ENCODE results near the gene CAMSAP1.

CAMSAP1 gene

GRCh38 chr9:135857843-135858242 lies 49.5 kb downstream of the CAMSAP1 start:
- Mint-ChIP-seq H3K36me3 (ENCODE audit: insufficient read depth) (peaks cover 14% of the 10 kb centered on the region), H3K27ac (peak overlapping the region in 1 of 2 donors; percentile 58), H3K9me3 (no peaks in the 10 kb centered on the region), H3K4me1 (ENCODE audit: low read depth in 2 of 2) (peaks cover 0 to 20% of the 10 kb centered on the region in 2 donors), H3K4me3 (no peak overlapping the region), H3K27me3 (no peaks in the 10 kb centered on the region)
- no peak for ATAC-seq (replicated peaks)
- DNase-seq = no peak

GRCh38 chr9:135857371-135857786 lies 50.0 kb downstream of the CAMSAP1 start:
- no peak for ATAC-seq (replicated peaks)

DNA sequence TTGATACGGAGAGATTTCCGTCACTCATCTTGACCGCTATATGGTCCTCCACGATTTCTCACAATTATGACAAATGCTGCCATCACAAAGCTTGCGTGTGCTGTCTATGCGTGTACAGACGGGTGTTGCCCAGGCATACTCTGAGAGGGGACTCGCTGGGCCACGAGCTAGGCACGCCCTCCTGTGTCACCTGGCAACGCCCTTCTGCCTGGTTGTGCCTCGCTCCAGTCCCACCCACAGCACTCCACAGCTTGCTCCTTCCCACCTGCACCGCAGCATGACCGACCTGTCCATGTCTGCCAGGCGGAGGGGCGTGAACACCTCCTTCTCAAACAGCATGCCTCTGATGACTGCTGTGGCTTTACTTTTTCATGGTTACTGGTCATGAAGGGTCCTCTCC lies 55.6 kb downstream of the CAMSAP1 start:
- H3K4me3 Mint-ChIP-seq = no peak overlapping the region
- no peaks in the 10 kb centered on the region for H3K27me3 Mint-ChIP-seq
- peaks cover 19% of the 10 kb centered on the region for H3K36me3 Mint-ChIP-seq (ENCODE audit: insufficient read depth)
- ATAC-seq (replicated peaks) (no peak), DNase-seq (no peak)
- H3K9me3 Mint-ChIP-seq = no peaks in the 10 kb centered on the region
- H3K27ac Mint-ChIP-seq = peak overlapping the region; percentile 4 to 16
- peaks cover 1 to 2% of the 10 kb centered on the region in 2 donors for H3K4me1 Mint-ChIP-seq (ENCODE audit: low read depth in 2 of 2)

More at GRCh38 chr9:135857371-135857786, 50.0 kb downstream of the CAMSAP1 start:
- Mint-ChIP-seq H3K4me3 (no peak overlapping the region), H3K27ac (peak overlapping the region in 1 of 2 donors; percentile 47), H3K4me1 (ENCODE audit: low read depth in 2 of 2) (peaks cover 0 to 16% of the 10 kb centered on the region in 2 donors), H3K36me3 (ENCODE audit: insufficient read depth) (peaks cover 14% of the 10 kb centered on the region), H3K9me3 (no peaks in the 10 kb centered on the region), H3K27me3 (no peaks in the 10 kb centered on the region)
- no peak for DNase-seq

DNA sequence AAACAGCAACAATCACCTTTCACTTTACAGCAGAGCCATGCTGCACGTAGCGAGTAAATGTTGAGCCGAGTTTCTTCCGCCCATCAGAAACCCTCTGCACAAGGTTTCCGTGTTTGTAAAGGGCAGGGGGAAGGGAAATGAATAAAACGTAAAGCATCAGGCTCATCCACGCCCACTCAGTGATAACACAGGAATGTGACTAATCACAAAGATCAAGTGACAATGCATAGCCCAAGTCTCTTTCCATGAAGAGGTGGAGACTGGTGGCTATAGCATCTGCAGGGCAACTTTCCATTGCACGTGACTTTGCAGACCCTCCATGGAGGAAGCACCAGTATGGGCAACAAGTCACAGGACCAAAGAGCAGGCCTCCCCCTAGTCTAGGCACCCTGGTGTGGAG lies 56.6 kb downstream of the CAMSAP1 start:
- Mint-ChIP-seq H3K36me3 (ENCODE audit: insufficient read depth) (peaks cover 18% of the 10 kb centered on the region), H3K4me3 (no peak overlapping the region), H3K27ac (no peak overlapping the region), H3K4me1 (ENCODE audit: low read depth in 2 of 2) (peaks cover 0 to 3% of the 10 kb centered on the region in 2 donors), H3K27me3 (no peaks in the 10 kb centered on the region), H3K9me3 (no peaks in the 10 kb centered on the region)
- no peak for DNase-seq
- no peak for ATAC-seq (replicated peaks)

DNA sequence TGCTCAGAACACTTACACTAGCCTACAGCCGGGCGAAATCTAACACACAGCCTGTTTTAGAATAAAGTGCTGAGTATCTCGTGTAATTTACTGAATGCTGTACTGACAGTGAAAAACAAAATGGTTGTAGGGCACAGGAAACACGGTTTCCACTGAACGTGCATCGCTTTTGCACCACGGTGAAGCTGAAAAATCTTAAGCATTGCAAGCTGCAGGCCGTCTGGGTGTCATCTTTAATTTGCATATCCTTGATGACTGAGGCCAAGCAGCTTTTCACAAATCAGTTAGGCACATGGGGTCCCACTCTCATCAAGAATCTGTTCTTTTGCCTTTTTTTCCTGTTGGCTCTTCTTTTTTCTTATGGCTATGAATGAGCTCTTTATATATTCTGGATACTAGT lies 58.2 kb downstream of the CAMSAP1 start:
- Mint-ChIP-seq H3K27me3 (no peaks in the 10 kb centered on the region), H3K36me3 (ENCODE audit: insufficient read depth) (peaks cover 13% of the 10 kb centered on the region), H3K27ac (no peak overlapping the region), H3K4me3 (no peak overlapping the region), H3K9me3 (peaks cover 0 to 7% of the 10 kb centered on the region in 2 donors), H3K4me1 (ENCODE audit: low read depth in 2 of 2) (peaks cover 0 to 3% of the 10 kb centered on the region in 2 donors)
- ATAC-seq (replicated peaks) = no peak
- DNase-seq = no peak

DNA sequence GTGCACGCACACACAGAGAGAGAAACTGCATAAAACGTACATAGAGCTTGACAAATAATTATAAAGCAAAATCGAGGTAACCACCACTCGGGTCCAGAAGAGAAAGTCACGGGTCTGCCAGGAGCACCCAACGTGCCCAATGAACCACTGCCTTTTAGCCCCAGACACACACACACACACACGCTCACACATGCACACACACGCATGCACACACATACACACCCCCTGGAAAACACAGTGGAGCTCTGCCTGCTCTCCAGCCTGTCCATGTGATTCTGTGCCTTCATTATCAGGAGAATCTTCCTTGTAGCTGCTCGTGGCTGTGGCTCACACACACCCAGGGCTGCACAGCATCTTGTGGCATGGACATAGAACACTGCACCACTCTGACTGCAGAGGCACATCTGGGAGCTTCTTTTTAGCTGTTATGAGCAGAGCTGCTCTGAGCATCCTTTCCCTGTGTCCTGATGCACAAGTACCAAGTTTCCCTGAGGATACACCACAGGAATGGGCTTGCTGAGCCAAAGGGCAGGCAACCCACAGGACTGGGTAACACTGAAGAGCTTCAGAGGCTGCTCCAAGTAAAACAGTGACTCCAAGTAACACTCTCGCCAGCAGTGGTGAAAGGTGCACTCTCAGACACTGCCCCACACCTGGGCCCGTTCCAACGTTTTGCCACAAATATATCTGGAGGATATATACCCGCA lies 58.9 kb downstream of the CAMSAP1 start:
- Mint-ChIP-seq H3K27me3 (no peaks in the 10 kb centered on the region), H3K4me3 (no peak overlapping the region), H3K4me1 (ENCODE audit: low read depth in 2 of 2) (peaks cover 0 to 3% of the 10 kb centered on the region in 2 donors), H3K9me3 (peaks cover 2 to 13% of the 10 kb centered on the region in 2 donors), H3K36me3 (ENCODE audit: insufficient read depth) (peaks cover 13% of the 10 kb centered on the region), H3K27ac (peak overlapping the region; percentile 49 to 70)
- DNase-seq (no peak), ATAC-seq (replicated peaks) (no peak)

DNA sequence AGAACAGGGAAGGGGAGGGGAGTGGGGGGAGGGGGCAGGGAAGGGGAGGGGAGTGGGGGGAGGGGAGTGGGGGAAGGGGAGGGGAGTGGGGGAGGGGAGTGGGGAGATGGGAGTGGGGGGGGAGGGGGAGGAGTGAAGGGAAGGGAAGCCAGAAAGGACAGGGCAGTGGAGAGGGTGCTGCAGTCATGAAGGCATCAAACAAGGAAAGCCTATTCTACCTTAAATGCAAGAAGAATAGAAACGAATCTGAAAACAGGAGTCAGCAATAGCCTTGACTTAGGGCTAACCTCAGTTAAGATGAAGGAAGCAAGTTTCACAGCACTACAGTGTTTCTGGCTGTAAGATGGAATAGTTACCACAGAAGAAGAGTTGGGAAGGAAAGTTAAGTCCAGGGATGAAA lies 59.5 kb downstream of the CAMSAP1 start:
- no peaks in the 10 kb centered on the region for H3K27me3 Mint-ChIP-seq
- peaks cover 0 to 3% of the 10 kb centered on the region in 2 donors for H3K4me1 Mint-ChIP-seq (ENCODE audit: low read depth in 2 of 2)
- peaks cover 2 to 13% of the 10 kb centered on the region in 2 donors for H3K9me3 Mint-ChIP-seq
- ATAC-seq (replicated peaks) = no peak
- H3K36me3 Mint-ChIP-seq (ENCODE audit: insufficient read depth) = peaks cover 13% of the 10 kb centered on the region
- DNase-seq = no peak
- no peak overlapping the region for H3K4me3 Mint-ChIP-seq
- peak overlapping the region in 1 of 2 donors; percentile 49 for H3K27ac Mint-ChIP-seq

- ATAC-seq (replicated peaks) (no peak), DNase-seq (no peak)
- Mint-ChIP-seq H3K27me3 (no peaks in the 10 kb centered on the region), H3K36me3 (ENCODE audit: insufficient read depth) (no peaks in the 10 kb centered on the region), H3K4me3 (no peak overlapping the region), H3K4me1 (ENCODE audit: low read depth in 2 of 2) (peaks cover 4 to 5% of the 10 kb centered on the region in 2 donors), H3K9me3 (peaks cover 2 to 13% of the 10 kb centered on the region in 2 donors), H3K27ac (no peak overlapping the region)
Observed at GRCh38 chr9:135840539-135840938, 66.8 kb downstream of the CAMSAP1 start.

- no peak overlapping the region for H3K4me3 Mint-ChIP-seq
- DNase-seq (no peak), ATAC-seq (replicated peaks) (no peak)
- no peaks in the 10 kb centered on the region for H3K36me3 Mint-ChIP-seq (ENCODE audit: insufficient read depth)
- H3K27ac Mint-ChIP-seq = no peak overlapping the region
- no peaks in the 10 kb centered on the region for H3K27me3 Mint-ChIP-seq
- peaks cover 4 to 5% of the 10 kb centered on the region in 2 donors for H3K4me1 Mint-ChIP-seq (ENCODE audit: low read depth in 2 of 2)
- peaks cover 2 to 13% of the 10 kb centered on the region in 2 donors for H3K9me3 Mint-ChIP-seq
Observed at GRCh38 chr9:135840107-135840506, 67.2 kb downstream of the CAMSAP1 start.

GRCh38 chr9:135839516-135839915 lies 67.8 kb downstream of the CAMSAP1 start:
- Mint-ChIP-seq H3K27me3 (no peaks in the 10 kb centered on the region), H3K9me3 (peaks cover 2 to 9% of the 10 kb centered on the region in 2 donors), H3K27ac (no peak overlapping the region), H3K4me1 (ENCODE audit: low read depth in 2 of 2) (peaks cover 4 to 5% of the 10 kb centered on the region in 2 donors), H3K36me3 (ENCODE audit: insufficient read depth) (no peaks in the 10 kb centered on the region), H3K4me3 (no peak overlapping the region)
- ATAC-seq (replicated peaks) (no peak), DNase-seq (no peak)

- DNase-seq (no peak), ATAC-seq (replicated peaks) (no peak)
- no peaks in the 10 kb centered on the region for H3K4me1 Mint-ChIP-seq (ENCODE audit: low read depth in 2 of 2)
- H3K4me3 Mint-ChIP-seq = no peak overlapping the region
- H3K27me3 Mint-ChIP-seq = no peaks in the 10 kb centered on the region
- no peak overlapping the region for H3K27ac Mint-ChIP-seq
- no peaks in the 10 kb centered on the region for H3K36me3 Mint-ChIP-seq (ENCODE audit: insufficient read depth)
- H3K9me3 Mint-ChIP-seq = no peaks in the 10 kb centered on the region
Observed at GRCh38 chr9:135835131-135835530, 72.2 kb downstream of the CAMSAP1 start.

GRCh38 chr9:135833864-135834263 lies 73.5 kb downstream of the CAMSAP1 start:
- ATAC-seq (replicated peaks) (no peak), DNase-seq (no peak)
- no peaks in the 10 kb centered on the region for H3K4me1 Mint-ChIP-seq (ENCODE audit: low read depth in 2 of 2)

DNA sequence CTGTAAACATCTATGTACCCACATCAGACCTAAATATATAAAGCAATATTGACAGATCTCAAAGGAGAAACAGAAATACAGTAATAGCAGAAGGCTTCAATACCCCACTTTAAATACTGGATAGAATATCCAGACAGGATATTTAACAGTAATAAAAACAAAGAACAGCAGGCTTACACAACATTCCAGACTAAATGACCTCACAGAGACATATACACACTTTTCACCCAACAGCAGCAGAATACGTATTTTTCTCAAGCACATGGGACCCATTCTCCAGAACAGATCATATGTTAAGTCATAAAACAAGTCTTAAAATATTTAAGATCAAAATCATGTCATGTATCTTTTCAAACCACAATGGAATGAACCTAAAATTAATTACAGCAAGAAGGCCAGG lies 76.8 kb downstream of the CAMSAP1 start:
- no peak overlapping the region for H3K4me3 Mint-ChIP-seq
- peaks cover 5 to 8% of the 10 kb centered on the region in 2 donors for H3K4me1 Mint-ChIP-seq (ENCODE audit: low read depth in 2 of 2)
- ATAC-seq (replicated peaks) (no peak), DNase-seq (no peak)
- H3K9me3 Mint-ChIP-seq = peaks cover 0 to 2% of the 10 kb centered on the region in 2 donors
- no peaks in the 10 kb centered on the region for H3K27me3 Mint-ChIP-seq
- H3K36me3 Mint-ChIP-seq (ENCODE audit: insufficient read depth) = peaks cover 4% of the 10 kb centered on the region
- H3K27ac Mint-ChIP-seq = no peak overlapping the region

More at GRCh38 chr9:135833864-135834263, 73.5 kb downstream of the CAMSAP1 start:
- Mint-ChIP-seq H3K27ac (no peak overlapping the region), H3K9me3 (peaks cover 0 to 2% of the 10 kb centered on the region in 2 donors), H3K27me3 (no peaks in the 10 kb centered on the region), H3K4me3 (no peak overlapping the region), H3K36me3 (ENCODE audit: insufficient read depth) (no peaks in the 10 kb centered on the region)

DNA sequence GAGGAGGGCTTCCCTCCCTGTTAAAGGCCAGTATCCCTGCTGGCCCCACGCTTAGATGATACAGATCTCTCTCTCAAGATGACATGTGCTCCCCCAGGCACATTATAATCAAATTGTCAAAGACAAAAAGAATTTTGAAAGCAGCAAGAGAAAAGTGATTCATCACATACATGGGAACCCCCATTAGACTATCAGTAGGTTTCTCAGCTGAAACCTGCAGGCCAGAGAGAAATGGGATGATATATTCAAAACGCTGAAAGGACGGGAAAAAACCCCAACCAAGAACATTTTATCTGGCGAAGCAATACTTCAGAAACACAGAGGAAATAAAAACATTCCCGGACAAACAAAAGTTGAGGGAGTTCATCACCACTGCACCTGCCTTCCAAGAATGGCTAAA lies 78.7 kb downstream of the CAMSAP1 start:
- no peak for DNase-seq
- H3K36me3 Mint-ChIP-seq (ENCODE audit: insufficient read depth) = peaks cover 15% of the 10 kb centered on the region
- no peaks in the 10 kb centered on the region for H3K27me3 Mint-ChIP-seq
- no peak overlapping the region for H3K4me3 Mint-ChIP-seq
- no peak for ATAC-seq (replicated peaks)
- H3K4me1 Mint-ChIP-seq (ENCODE audit: low read depth in 2 of 2) = peaks cover 7 to 15% of the 10 kb centered on the region in 2 donors
- H3K27ac Mint-ChIP-seq = no peak overlapping the region
- peaks cover 0 to 2% of the 10 kb centered on the region in 2 donors for H3K9me3 Mint-ChIP-seq

All from effector memory CD8-positive, alpha-beta T cell (primary cell).